NCI-H226 (cell line): ENCODE data around the gene ZFYVE28.

Experiments used
- DNase-seq: peaks from one replicate; pipeline ENCODE4 v3.0.0-alpha.2; 2015

ZFYVE28 gene

GRCh38 chr4:2254665-2255500, 163.6 kb downstream of the ZFYVE28 start:
- peak; percentile 15 for DNase-seq

GRCh38 chr4:2253160-2254084, 165.0 kb downstream of the ZFYVE28 start:
- DNase-seq: no peak

GRCh38 chr4:2252530-2253091, 165.8 kb downstream of the ZFYVE28 start:
- no peak for DNase-seq

GRCh38 chr4:2251795-2252529, 166.5 kb downstream of the ZFYVE28 start:
- DNase-seq: no peak

GRCh38 chr4:2251073-2251794, 167.2 kb downstream of the ZFYVE28 start:
- DNase-seq: no peak

GRCh38 chr4:2250357-2251072, 167.9 kb downstream of the ZFYVE28 start:
- DNase-seq: no peak

- no peak for DNase-seq
These were observed 168.7 kb downstream of the ZFYVE28 start for GRCh38 chr4:2249526-2250356.

- DNase-seq: no peak
These were observed 169.6 kb downstream of the ZFYVE28 start for GRCh38 chr4:2248821-2249261.

GRCh38 chr4:2248044-2248780, 170.2 kb downstream of the ZFYVE28 start:
- no peak for DNase-seq

- no peak for DNase-seq
These were observed 171.1 kb downstream of the ZFYVE28 start for GRCh38 chr4:2247128-2248043.

- no peak for DNase-seq
These were observed 171.9 kb downstream of the ZFYVE28 start for GRCh38 chr4:2246384-2247127.

- DNase-seq: no peak
These were observed 172.6 kb downstream of the ZFYVE28 start for GRCh38 chr4:2245787-2246275.

GRCh38 chr4:2245057-2245786, 173.2 kb downstream of the ZFYVE28 start:
- no peak for DNase-seq

- peak; percentile 52 for DNase-seq
These were observed 174.6 kb downstream of the ZFYVE28 start for GRCh38 chr4:2243681-2244380.

GRCh38 chr4:2241410-2242353, 176.8 kb downstream of the ZFYVE28 start, which contains the start of the genes HAUS3 and POLN:
Gene HAUS3, minus strand, starts transcription at chr4:2242121. Its CDS starts 1,175 bp downstream, at chr4:2240946.
Gene POLN, minus strand, starts transcription at chr4:2242121. Its CDS starts 12,890 bp downstream, at chr4:2229231.
- DNase-seq: peak; percentile 81
